GM12873 (cell line): ENCODE data around the gene KIAA1586.

ENCODE experiments used
- TF ChIP-seq, protein P1 (sequence below): IDR thresholded peaks from 2 replicates; pipeline ENCODE4 v1.5.1; 2012; ENCODE audit warnings: low read depth, mild to moderate bottlenecking, moderate library complexity, low read length, control low read depth; ENCODE audit not compliant: insufficient read depth; ENCODE audit errors: missing control alignments

Gene KIAA1586

DNA sequence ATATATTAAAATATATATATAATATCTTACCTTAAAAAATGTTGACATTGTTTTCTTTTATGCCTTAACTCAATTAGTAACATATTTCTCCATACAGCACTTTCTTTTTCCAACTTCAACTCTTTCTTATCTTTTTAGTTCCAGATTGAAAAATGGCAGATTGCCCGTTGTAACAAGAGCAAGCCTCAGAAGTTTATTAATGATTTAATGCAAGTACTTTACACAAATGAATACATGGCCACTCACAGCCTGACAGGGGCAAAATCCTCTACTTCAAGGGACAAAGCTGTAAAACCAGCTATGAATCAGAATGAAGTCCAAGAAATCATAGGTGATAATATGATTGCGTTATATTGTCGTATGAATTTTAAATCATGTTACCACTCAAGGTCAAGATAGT is 29.4 kb upstream of the KIAA1586 start:
- TF ChIP-seq, protein P1, sequence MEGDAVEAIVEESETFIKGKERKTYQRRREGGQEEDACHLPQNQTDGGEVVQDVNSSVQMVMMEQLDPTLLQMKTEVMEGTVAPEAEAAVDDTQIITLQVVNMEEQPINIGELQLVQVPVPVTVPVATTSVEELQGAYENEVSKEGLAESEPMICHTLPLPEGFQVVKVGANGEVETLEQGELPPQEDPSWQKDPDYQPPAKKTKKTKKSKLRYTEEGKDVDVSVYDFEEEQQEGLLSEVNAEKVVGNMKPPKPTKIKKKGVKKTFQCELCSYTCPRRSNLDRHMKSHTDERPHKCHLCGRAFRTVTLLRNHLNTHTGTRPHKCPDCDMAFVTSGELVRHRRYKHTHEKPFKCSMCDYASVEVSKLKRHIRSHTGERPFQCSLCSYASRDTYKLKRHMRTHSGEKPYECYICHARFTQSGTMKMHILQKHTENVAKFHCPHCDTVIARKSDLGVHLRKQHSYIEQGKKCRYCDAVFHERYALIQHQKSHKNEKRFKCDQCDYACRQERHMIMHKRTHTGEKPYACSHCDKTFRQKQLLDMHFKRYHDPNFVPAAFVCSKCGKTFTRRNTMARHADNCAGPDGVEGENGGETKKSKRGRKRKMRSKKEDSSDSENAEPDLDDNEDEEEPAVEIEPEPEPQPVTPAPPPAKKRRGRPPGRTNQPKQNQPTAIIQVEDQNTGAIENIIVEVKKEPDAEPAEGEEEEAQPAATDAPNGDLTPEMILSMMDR = no peak

DNA sequence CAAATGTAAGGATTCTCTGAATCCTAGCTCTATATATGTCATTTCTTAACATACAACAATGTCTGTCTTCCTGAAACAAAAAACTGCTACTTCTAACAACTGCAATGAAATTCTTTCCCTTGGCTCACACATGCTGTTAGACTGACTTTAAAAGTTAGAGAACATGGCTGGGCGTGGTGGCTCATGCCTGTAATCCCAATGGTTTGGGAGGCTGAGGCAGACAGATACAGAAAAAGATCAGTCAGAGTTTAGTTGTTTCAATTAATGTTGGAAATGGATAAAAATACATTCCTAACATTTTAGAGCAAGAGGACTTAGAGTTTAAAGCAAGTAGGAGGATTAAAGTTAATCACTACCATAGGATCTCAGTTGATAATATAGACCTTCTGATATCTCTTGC is 28.7 kb upstream of the KIAA1586 start:
- TF ChIP-seq, protein P1 = no peak

DNA sequence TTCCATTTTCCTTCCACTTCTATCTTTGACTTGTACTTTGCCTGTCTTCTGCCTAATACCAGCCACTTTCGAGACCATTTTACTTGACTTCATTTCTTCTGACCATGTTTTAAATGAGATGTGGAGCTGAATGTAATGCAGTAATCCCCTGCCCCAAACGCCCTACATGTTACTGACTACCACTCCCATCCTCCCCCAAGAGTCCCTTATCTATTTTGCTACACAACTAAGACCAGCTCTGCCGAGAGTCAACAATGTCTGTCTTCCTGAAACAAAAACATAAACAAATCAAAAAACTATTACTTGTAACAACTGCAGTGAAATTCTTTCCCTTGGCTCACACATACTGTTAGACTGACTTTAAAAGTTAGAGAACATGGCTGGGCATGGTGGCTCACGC is 27.1 kb upstream of the KIAA1586 start:
- TF ChIP-seq, protein P1 = no peak

DNA sequence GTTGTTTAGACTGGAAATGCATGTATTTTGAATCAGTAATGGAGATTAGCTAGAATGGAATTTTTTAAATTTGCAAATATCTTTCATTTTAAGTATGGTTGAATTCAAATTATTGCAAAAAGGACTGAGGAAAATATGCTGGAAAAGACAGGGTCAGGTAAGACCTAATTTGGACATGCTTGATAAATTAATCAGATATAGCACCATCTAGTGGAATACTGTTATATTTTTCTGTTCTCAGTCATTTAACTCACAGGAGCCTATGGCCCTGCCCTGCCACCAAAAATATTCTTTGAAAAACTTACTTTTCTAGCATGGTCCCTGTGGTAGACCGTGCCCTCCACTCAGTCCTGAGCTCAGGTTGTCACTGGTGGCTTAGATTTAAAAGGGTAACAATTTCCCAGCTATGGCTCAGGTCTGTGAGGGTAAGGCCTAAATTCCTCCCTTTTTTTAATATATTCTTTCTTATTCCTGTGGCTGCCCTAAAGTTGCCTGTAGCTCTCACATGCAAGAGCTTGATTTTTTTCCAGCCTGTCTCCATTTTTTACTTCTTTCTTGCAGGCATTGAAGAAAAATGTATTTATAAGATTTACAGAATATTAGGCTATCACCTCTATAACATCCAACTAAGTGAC is 25.3 kb upstream of the KIAA1586 start:
- TF ChIP-seq, protein P1 = peak; percentile 51

DNA sequence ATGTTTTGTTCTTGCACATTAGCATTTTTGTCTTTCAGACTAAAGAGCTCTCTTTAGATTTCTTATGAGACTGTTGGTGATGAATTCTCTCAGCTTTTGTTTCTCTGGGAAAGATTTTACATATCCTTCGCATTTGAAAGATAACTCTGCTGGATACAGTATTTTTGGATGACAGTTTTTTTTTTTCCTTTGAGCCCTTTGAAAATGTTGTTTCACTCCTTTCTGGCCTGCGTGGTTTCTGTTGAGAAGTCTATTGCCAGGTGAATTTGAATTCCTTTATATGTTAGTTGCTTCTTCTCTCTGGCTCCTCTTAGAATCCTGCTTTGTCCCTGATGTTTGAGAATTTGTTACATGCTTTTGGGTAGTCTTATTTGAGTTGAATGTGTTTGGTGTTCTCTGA is 22.2 kb upstream of the KIAA1586 start:
- TF ChIP-seq, protein P1 = no peak

DNA sequence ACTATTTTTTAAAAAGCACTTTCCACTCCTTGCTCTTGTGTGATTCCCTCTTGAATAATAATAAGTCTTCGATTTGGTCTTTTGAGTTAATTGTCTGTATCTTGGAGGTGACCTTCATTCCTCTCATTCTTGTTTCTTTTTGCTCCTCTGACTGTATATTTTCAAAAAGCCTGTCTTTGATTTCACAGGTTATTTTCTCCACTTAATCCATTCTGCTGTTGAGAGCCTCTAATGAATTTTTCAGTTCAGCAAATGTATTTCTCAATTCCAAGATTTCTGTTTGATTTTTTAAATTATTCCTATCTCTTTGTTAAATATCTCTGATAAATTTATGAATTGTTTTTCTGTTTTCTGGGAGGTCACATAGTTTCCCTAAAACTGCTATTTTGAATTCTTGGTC is 21.7 kb upstream of the KIAA1586 start:
- TF ChIP-seq, protein P1 = no peak

DNA sequence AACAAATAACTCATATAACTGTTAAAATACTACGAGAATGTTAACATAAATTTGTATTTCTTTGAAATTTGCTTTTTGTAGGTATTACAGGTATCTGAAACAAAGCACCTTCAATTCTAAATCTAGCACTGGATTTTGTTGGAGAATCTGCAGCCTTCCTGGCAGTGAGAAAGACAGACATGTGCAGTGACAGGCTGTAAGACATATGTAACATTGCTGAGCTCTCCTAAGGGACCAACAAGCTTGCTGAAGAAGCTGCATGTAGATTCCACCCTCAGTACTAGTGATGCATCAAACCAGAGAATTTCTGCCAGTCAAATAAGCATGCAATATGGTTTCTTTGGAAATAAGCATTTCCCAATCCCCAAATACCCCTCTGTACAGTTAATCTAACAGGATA is 20.5 kb upstream of the KIAA1586 start:
- TF ChIP-seq, protein P1 = no peak
